NCI-H128 (cell line): ENCODE measurements around the gene RMND1.
"Not testable (repeated sequence)": the region's sequence is repeated elsewhere in the genome, so short reads cannot be mapped to it uniquely, and the experiment has no call there.

Experiments used
- DNase-seq: peaks from one replicate; lab custom pipeline; 2025; ENCODE audit not compliant: unreplicated experiment; lab: John Stamatoyannopoulos, UW

The RMND1 gene

GRCh38 chr6:151388236-151388635 is 63.7 kb downstream of the RMND1 start:
- no peak for DNase-seq

GRCh38 chr6:151387175-151387970 is 64.6 kb downstream of the RMND1 start:
- DNase-seq = no peak

GRCh38 chr6:151385177-151385576 is 66.7 kb downstream of the RMND1 start:
- no peak for DNase-seq

- no peak for DNase-seq
Measured at GRCh38 chr6:151384151-151384550, 67.8 kb downstream of the RMND1 start.

GRCh38 chr6:151382631-151383030 is 69.3 kb downstream of the RMND1 start:
- DNase-seq = not testable (repeated sequence)

GRCh38 chr6:151381722-151382121 is 70.2 kb downstream of the RMND1 start:
- DNase-seq = no peak

GRCh38 chr6:151380848-151381205 is 71.1 kb downstream of the RMND1 start:
- no peak for DNase-seq

- DNase-seq = no peak
Measured at GRCh38 chr6:151379933-151380847, 71.7 kb downstream of the RMND1 start.

- no peak for DNase-seq
Measured at GRCh38 chr6:151377095-151377494, 74.8 kb downstream of the RMND1 start.

GRCh38 chr6:151376440-151376839 is 75.5 kb downstream of the RMND1 start:
- no peak for DNase-seq

- DNase-seq = no peak
Measured at GRCh38 chr6:151375833-151376232, 76.1 kb downstream of the RMND1 start.

GRCh38 chr6:151374036-151374683 is 77.8 kb downstream of the RMND1 start:
- no peak for DNase-seq

GRCh38 chr6:151372164-151372563 is 79.8 kb downstream of the RMND1 start:
- DNase-seq = no peak

- no peak for DNase-seq
Measured at GRCh38 chr6:151370509-151371078, 81.3 kb downstream of the RMND1 start.

- DNase-seq = no peak
Measured at GRCh38 chr6:151365233-151365632, 86.7 kb downstream of the RMND1 start.

- DNase-seq = no peak
Measured at GRCh38 chr6:151359486-151359885, 92.4 kb downstream of the RMND1 start.

GRCh38 chr6:151358475-151358874 is 93.5 kb downstream of the RMND1 start:
- DNase-seq = no peak

- DNase-seq = no peak
Measured at GRCh38 chr6:151357758-151358436, 94.0 kb downstream of the RMND1 start.

GRCh38 chr6:151356983-151357382 is 94.9 kb downstream of the RMND1 start:
- DNase-seq = not testable (repeated sequence)
